Measurements from ENCODE around the gene LARP1B.
A peak's percentile ranks its signal among the peaks of the same experiment; 100 is the strongest.
"Not testable (repeated sequence)": the region's sequence is repeated elsewhere in the genome, so short reads cannot be mapped to it uniquely, and the experiment has no call there.

Gene LARP1B

GRCh38 chr4:128134925-128135324 is 73.8 kb downstream of the LARP1B start:
- no peak for DNase-seq (ENCODE audit: low read depth in 2 of 3, low spot score in 2 of 3)

GRCh38 chr4:128135391-128135790 is 74.3 kb downstream of the LARP1B start:
- DNase-seq (ENCODE audit: low read depth in 2 of 3, low spot score in 2 of 3): no peak

- no peak for DNase-seq (ENCODE audit: low read depth in 2 of 3, low spot score in 2 of 3)
These were observed 80.8 kb downstream of the LARP1B start for GRCh38 chr4:128141866-128142265.

DNA sequence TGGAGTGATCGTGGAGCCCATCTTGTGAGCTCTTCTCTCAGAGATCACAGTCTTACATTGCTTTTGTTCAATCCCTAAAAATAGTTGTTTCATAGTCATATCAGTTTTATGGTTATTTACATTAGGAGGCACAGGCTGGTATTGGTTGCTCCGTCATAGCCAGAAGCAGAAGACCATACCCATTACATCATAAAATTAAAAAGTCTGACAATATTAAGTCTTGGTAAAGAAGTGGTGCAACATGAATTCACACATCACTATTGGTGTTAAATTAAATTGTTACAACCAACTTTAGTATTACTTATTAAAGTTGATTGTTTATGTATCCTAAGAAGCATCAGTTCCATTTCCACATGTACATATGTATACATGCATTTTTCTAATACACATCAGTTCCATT is 84.6 kb downstream of the LARP1B start:
- no peak for DNase-seq (ENCODE audit: low read depth in 2 of 3, low spot score in 2 of 3)

- no peak for DNase-seq (ENCODE audit: low read depth in 2 of 3, low spot score in 2 of 3)
These were observed 92.7 kb downstream of the LARP1B start for GRCh38 chr4:128153800-128154199.

DNA sequence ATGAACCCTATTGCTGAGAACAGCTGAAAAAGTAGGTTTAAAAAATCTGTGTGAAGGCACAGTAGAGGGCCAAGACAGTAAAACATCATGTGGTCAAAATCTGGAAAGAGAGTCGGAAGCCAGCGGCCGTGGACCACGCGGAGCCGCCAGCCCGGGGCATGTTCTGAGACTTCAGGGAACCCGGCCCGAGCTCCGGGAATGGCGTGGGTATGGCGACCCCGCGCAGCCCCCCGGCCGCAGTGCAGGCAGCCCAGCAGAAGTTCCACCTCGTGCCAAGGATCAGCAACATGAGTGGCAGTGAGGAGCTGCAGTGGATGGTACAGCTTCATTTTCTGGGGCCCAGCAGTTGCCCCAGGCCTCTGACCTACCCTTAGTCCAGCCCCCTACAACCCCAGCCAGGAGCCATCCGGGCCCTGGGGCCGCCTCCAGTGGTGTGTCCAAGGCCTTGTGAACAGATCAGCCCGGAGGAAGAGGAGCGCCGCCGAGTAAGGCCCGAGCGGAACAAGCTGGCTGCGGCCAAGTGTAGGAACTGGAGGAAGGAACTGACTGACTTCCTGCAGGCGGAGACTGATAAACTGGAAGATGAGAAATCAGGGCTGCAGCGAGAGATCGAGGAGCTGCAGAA is 94.2 kb downstream of the LARP1B start:
- DNase-seq (ENCODE audit: low read depth in 2 of 3, low spot score in 2 of 3): no peak

GRCh38 chr4:128155874-128156456 is 94.9 kb downstream of the LARP1B start:
- no peak for DNase-seq (ENCODE audit: low read depth in 2 of 3, low spot score in 2 of 3)

- not testable (repeated sequence) for DNase-seq (ENCODE audit: low read depth in 2 of 3, low spot score in 2 of 3)
These were observed 95.4 kb downstream of the LARP1B start for GRCh38 chr4:128156472-128156871.

GRCh38 chr4:128158894-128159293 is 97.8 kb downstream of the LARP1B start:
- no peak for DNase-seq (ENCODE audit: low read depth in 2 of 3, low spot score in 2 of 3)

- no peak for DNase-seq (ENCODE audit: low read depth in 2 of 3, low spot score in 2 of 3)
These were observed 98.9 kb downstream of the LARP1B start for GRCh38 chr4:128159967-128160366.

DNA sequence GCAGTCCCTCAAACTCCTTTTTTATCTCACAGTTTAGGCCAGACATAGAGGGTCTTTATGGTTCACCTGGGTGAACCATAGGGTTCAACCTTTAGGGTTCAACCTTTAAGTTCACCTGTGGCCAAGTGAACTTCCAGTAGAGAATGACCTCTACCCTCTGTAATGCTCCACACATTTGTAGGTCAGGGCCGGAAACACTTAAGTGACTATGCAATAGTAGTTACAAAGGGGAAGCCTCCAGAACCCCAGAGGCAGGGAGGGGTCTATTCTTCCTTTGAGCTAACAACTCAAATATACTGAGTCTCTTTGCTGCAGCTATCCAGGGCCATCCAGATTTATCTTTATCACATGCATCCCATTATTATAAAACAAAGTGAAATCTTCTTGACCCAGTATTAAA is 100.0 kb downstream of the LARP1B start:
- DNase-seq (ENCODE audit: low read depth in 2 of 3, low spot score in 2 of 3): no peak

DNA sequence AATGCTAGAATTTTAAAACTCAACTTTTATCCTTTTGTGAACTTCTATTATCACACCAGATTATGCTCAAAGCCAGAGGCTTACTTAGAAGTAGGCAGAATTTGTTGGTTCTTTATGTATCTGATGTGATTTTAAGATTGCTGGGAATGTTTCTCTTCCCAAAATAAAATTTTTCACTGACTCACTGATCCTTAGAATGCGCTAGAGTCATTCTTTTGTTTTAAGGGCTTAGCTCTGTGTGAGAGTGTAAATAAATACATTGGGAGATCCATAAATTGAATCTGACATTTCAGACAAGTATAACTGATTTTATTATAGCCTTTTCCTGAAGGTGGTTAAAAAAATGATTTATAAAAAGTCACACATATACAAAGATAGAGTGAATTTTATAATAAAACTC is 101.3 kb downstream of the LARP1B start:
- no peak for DNase-seq (ENCODE audit: low read depth in 2 of 3, low spot score in 2 of 3)

GRCh38 chr4:128163177-128164117 is 102.3 kb downstream of the LARP1B start:
- no peak for DNase-seq (ENCODE audit: low read depth in 2 of 3, low spot score in 2 of 3)

- no peak for DNase-seq (ENCODE audit: low read depth in 2 of 3, low spot score in 2 of 3)
These were observed 105.9 kb downstream of the LARP1B start for GRCh38 chr4:128166982-128167381.

DNA sequence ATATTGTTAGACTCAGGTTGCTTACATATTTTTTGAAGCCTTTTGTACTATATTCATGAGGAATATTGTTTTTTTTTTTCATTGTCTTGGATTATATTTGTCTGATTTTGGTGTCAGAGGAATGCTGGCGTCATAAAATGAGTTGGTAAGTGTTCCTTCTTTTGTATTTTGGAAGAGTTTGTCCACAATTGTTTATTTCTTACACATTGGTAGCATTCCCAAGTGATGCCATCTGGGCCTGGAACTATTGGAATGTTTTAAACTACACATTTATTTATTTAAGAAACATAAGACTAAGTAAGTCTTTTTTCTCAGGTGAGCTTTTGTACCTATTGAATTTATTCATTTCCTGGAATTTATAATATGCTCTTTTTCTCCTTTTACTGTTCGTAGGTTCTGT is 107.6 kb downstream of the LARP1B start:
- DNase-seq (ENCODE audit: low read depth in 2 of 3, low spot score in 2 of 3): no peak

DNA sequence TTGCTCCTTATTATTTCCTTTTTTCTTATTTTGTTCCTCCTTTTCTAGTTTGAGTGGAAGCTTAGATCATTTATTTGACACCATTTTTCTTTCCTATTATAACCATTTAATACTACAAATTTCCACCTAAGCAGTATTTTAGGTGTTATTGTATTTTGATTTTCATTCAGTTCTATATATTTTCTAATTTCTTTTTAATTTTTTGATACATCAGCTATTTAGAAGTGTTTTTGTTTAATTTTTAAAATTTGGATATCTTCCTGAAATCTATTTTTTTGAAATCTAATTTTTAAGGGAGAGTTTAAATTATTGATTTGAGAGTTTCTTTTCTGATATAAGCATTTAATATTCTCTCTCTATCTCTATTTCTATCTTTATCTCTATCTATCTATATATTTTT is 108.1 kb downstream of the LARP1B start:
- DNase-seq (ENCODE audit: low read depth in 2 of 3, low spot score in 2 of 3): no peak

GRCh38 chr4:128176643-128177042 is 115.5 kb downstream of the LARP1B start:
- DNase-seq (ENCODE audit: low read depth in 2 of 3, low spot score in 2 of 3): no peak

- DNase-seq (ENCODE audit: low read depth in 2 of 3, low spot score in 2 of 3): no peak
These were observed 116.4 kb downstream of the LARP1B start for GRCh38 chr4:128177498-128177897.

GRCh38 chr4:128186623-128187022 is 125.5 kb downstream of the LARP1B start:
- no peak for DNase-seq (ENCODE audit: low read depth in 2 of 3, low spot score in 2 of 3)

DNA sequence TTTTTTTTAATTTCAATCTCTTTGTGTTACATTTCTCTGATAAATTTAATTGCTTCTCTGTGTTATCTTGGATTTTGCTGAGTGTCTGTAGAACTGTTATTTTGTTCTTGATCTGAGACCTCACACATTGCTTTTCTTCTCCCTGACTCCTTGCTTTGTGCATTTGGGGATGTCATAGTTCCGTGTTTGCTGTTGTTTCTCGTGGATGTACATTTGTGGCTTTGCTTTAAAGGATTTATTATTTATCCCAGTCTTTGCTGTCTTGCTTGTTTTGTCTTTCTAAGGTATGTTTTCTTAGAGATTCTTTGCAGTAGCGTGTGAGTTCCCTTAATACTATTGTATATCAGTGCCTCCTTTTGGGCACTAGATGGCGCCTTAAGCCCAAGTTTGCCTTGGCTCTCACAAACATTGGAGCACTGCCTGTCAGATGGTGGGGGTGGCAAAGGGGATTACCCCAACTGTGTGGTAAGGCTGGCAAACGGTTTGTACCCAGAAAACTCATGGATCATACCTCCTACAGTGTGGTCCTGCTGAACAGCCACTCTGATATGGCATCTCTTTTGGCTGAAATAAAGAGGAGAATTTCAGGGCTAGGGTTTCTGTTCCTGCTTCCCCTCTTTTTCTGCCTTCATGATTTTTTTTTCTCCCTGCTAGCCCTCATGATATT is 130.1 kb downstream of the LARP1B start:
- peak; percentile 2 to 26 (median 16) for DNase-seq (ENCODE audit: low read depth in 2 of 3, low spot score in 2 of 3)

All from activated CD8-positive, alpha-beta memory T cell treated with anti-CD3 and anti-CD28 coated beads for 48 hours (primary cell).